Measurements from ENCODE around the gene PRPF4.

DNA sequence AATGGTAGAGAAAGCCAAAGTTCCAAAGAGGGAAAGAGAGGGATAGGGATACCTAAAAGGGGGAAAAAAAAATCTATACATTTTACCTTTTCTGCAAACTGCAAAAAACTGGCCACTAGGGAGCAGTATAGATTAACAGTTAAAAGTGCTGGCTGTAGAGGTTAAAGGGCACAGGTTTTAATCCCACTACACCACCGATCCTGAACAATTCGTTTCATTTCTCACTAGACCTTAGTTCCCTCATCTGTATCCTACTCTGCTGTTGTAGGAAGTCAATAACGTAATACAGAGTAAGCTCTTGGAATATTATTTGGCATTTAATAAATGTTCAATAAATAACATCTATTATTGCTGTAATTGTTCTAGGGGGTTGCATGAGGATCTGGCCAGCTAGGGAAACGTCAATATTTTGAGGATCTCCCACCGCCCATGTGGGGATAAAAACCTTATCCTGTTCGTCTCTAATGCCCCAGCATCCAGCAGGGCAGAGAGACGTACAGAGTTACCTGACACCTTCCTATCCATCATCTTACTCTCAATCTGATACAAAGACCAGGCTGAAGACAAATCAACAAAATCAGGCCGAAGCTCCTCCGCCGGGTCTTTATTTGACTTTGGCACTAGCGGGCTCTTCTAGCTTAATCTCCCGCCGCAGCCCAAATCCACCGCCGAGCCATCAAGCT lies 843 bp upstream of the PRPF4 start:
- TF ChIP-seq ESRRA (CRISPR knock-in tag; IDR thresholded peaks at IDR 0.05; ENCODE audit: borderline replicate concordance) (no peak), SP1 (CRISPR knock-in tag; conservative IDR thresholded peaks at IDR 0.05) (no peak), ZNF121 (CRISPR knock-in tag; IDR thresholded peaks at IDR 0.05) (no peak), JUN (CRISPR knock-in tag; IDR thresholded peaks at IDR 0.05) (no peak)
- TF ChIP-seq, protein P1, sequence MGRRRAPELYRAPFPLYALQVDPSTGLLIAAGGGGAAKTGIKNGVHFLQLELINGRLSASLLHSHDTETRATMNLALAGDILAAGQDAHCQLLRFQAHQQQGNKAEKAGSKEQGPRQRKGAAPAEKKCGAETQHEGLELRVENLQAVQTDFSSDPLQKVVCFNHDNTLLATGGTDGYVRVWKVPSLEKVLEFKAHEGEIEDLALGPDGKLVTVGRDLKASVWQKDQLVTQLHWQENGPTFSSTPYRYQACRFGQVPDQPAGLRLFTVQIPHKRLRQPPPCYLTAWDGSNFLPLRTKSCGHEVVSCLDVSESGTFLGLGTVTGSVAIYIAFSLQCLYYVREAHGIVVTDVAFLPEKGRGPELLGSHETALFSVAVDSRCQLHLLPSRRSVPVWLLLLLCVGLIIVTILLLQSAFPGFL (CRISPR knock-in tag; IDR thresholded peaks at IDR 0.05; ENCODE audit: borderline replicate concordance) = no peak

Measured in WTC11 (cell line).